Measurements from ENCODE around the gene SETD5.

GRCh38 chr3:9508781-9509180 lies 111.4 kb downstream of the SETD5 start:
- TF ChIP-seq CTCF (conservative IDR thresholded peaks at IDR 0.05; ENCODE audit: low read length) (no peak), EZH2phosphoT487 (IDR thresholded peaks at IDR 0.05; ENCODE audit: borderline replicate concordance) (no peak)

Data from Loucy (cell line).